CD1c-positive myeloid dendritic cell (primary cell): Measurements from ENCODE around the gene KIF6.
A peak's percentile ranks its signal among the peaks of the same experiment; 100 is the strongest.
"Not testable (repeated sequence)": the region's sequence is repeated elsewhere in the genome, so short reads cannot be mapped to it uniquely, and the experiment has no call there.

Source experiments
- DNase-seq: peaks from one replicate; pipeline ENCODE4 v3.0.0-alpha.2; 2016; ENCODE audit errors: extremely low spot score

KIF6 gene, protein sequence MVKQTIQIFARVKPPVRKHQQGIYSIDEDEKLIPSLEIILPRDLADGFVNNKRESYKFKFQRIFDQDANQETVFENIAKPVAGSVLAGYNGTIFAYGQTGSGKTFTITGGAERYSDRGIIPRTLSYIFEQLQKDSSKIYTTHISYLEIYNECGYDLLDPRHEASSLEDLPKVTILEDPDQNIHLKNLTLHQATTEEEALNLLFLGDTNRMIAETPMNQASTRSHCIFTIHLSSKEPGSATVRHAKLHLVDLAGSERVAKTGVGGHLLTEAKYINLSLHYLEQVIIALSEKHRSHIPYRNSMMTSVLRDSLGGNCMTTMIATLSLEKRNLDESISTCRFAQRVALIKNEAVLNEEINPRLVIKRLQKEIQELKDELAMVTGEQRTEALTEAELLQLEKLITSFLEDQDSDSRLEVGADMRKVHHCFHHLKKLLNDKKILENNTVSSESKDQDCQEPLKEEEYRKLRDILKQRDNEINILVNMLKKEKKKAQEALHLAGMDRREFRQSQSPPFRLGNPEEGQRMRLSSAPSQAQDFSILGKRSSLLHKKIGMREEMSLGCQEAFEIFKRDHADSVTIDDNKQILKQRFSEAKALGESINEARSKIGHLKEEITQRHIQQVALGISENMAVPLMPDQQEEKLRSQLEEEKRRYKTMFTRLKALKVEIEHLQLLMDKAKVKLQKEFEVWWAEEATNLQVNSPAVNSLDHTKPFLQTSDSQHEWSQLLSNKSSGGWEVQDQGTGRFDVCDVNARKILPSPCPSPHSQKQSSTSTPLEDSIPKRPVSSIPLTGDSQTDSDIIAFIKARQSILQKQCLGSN

DNA sequence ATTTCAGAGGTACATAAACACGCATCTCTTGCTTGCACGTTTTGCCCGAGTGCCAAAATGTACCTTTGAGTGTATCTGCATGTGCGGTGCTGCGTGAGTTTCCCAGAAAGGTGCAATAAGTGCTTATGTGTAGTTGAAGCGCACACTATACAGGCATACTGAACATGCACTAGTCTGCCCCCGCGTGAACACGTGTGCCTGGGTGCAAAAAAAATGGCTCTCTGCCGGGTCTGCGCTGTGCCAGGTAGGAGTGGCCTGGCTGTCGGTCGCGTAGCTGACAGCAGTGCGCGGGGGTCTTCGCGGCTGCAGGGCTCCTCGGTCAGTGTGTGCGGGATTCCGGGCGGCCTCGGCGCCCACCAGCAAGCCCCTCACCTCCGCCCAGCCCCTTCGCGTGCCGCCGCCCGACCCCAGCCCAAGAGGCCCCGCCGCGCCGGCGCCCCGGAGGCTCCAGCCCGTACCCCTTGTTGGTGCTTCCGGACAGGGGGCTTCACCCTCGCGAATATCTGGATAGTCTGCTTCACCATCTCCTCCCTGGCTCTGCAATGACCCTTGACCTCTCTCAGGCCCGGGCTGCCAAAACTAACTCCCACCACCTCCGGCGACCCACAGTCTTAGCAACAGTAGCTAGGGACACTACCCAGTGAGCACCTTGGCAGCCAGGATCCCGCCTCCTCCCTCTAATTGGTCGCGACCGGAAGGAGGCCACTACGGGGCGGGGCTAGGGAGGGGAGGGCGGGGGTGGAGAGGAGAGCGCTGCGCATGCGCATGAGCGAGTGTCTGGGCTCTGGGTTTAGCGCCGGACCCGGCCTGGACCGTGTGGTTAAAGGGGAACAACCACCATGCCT is at the start of gene KIF6:
Gene KIF6 (minus strand): TSS at position 622 of the 845 bp plus-strand sequence. CDS start 98 bp downstream, at position 524.
- peak; percentile 93 for DNase-seq

- no peak for DNase-seq
Observed at GRCh38 chr6:39773782-39774181, 48.6 kb upstream of the KIF6 start.

DNA sequence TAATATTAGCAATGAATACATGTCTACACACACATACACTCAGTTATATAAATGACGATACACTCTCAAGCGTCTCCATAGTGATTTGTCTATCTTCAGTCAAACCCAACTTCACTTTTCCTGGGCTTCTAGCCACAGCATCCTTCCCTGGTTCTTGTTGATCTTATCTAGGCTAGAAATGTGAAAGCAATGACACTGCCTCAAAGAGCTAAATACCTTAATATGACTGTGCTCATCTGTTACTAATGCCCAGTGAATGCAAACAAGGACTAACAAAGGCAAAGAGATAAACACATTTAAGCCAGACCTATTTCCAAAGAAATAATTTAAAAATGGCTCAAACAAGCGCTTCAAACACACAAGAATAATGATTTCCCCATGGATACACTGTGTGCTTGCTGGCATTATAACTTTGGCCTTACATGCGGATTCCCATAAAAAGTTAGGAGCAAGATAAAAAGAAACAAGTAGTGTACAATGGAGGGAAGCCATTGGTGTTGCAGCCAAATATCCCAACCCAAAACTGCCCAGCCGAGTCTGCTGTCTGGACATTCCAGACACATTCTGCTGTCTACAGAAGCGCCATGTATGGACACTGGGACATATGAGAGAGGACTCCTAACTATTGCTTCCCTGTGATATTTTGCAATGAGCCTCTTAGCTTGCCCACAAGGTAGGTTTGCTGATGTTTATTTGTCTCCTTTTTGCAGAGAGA is 47.5 kb upstream of the KIF6 start:
- no peak for DNase-seq

DNA sequence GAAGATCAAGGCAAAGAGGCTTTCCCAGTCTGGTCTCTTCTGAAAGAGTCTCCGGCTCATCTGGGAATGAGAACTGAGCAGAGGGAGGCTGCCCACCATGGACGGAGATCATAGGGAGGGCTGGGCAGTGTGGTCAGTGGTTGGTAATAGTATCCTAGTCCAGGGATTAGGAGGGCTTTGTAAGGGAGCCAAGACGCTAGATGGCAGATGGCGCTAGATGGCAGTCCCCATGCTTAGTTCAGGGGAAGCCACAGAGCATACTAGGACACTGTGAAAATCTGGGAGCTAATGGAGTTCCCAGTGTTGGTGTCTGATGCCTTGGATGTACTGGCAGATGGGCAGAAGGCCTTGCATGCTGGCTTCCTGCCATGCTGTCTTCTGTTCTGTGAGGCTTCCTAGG is 45.2 kb upstream of the KIF6 start:
- DNase-seq, result no peak

- no peak for DNase-seq
Observed at GRCh38 chr6:39769012-39769411, 43.8 kb upstream of the KIF6 start.

DNA sequence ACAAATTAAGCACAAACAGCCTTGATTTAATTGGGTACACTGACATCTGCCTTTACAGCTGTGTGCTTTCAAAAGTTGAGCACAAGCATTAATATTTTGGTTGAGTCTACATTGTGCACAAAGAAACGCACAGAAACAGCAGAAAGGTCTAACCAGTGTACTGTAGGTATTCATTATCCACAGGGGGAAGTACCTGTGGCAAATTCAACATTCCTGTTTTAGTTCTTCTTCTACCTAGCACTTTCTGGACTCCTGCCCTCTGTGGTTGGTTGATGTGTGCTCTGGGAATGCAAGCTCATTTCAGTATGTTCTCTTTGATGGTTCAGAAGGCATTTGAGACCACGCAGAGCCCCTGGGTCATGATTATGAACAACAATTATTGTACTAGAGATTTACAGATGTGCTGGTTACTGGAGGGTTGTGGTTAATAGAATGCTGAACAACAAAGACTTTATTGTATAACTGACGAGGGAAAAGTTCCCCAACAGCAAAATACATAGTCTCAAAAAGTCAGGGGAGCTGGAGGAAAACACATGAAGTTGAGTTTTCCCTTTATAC is 40.4 kb upstream of the KIF6 start:
- DNase-seq, result no peak

DNA sequence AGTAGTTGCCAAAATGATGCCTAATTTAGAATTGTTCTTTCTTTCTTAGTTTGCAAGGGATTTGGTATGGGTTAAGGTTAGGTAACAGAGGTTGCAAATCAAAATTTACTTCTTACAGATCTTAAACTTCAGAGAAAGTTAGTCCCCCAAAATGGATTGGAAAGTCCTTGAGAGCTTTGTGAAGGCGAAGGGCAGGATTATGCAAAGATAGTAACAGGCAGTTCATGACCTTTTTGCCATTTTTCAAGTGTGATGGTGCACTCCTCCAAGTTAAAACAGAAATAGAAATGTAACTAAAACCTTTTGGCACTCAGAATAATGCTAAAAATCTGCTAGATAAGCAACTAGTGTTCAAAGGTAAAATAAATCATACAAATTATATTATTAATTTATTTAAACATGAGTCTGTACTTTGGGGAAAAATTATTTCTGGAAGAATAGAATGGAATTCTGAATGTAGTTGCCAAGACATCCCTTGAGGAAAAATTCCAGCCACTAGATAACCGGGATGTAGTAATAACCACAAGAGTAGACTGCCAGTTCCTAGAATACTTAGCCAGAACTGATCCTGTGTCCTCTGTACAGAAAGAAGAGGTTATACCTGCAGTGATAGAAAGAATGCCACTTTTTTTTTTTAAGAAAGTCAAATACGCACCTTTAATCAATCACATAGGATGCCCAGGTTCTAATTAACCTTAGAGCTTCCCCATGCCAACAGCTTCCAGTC is 35.2 kb upstream of the KIF6 start:
- DNase-seq, result no peak

DNA sequence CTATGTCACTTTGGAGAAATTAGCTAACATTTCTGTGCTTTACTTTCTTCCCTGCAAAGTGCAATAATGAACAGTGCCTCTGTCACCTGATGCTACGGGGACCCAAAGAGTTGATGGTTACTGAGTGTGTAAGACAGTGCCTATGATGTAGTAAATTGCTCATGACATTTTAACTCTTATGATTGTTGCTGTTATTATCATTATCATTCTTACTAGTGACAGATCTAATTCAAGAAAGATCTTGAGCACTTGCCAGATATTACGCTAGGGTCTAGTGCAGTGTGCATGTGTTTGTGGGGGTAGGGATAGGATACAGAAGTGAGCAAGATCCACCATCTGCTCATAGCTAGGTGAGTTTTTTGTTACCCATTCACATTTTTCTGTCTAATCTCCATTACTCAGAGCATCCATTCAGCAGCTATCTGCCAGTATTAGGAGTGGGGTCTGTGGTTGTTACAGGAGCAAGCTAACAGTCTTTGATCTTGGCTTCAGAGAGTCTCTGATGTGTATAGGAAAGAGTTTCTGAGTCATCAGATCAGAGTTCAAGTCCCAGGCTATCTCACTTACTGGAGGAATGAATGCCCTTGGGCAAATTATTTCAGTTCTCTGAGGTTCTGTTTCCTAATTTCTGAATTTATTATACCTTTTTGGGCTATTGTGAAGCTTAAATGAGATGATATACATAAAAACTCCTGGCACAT is 33.8 kb upstream of the KIF6 start:
- DNase-seq, result no peak

GRCh38 chr6:39756582-39756981 is 31.4 kb upstream of the KIF6 start:
- DNase-seq, result no peak

DNA sequence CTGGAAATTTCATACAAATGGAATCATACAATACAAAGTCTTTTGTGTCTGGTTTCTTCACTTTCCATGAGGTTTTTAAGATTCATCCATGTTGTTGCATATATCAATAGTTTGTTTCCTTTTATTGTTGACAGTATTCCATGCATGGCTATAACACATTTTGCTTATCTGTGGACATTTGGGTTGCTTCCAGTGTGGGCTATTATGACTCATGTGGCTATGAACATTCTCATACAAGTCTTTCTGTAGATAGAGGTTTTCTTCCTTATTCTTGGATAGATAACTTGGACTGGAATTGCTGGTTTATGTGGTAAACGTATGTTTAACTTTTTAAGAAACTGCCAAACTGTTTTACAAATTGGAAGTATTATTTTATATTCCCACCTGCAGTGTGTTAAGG is 30.0 kb upstream of the KIF6 start:
- no peak for DNase-seq

DNA sequence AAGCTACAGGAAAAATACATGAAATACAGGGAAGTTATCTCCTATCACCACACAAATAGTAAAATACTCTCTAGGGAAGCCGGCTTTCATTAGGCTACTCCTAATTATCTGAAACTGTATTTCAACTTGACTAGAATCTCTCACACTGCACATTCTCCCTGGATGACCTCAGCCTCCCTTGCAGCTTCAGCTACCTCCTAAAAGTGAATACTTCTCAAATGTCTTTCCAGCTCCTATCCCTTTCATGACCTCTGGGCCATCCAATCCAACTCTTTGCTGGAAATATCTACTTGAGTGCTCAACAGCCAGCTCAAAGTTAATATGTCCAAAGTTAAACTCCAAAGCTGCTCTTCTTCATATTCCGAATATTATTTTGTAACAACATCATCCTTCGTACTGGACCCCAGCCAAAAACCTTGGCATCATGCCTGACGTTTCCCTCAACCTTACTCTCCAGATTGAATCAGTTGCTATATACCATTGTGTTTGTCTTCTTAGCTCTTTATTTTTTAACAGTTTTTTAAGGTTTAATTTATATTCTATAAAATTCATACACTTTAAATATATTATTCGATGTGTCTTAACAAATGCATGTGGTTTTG is 29.4 kb upstream of the KIF6 start:
- DNase-seq, result no peak

GRCh38 chr6:39753725-39754045 is 28.5 kb upstream of the KIF6 start:
- DNase-seq, result no peak

DNA sequence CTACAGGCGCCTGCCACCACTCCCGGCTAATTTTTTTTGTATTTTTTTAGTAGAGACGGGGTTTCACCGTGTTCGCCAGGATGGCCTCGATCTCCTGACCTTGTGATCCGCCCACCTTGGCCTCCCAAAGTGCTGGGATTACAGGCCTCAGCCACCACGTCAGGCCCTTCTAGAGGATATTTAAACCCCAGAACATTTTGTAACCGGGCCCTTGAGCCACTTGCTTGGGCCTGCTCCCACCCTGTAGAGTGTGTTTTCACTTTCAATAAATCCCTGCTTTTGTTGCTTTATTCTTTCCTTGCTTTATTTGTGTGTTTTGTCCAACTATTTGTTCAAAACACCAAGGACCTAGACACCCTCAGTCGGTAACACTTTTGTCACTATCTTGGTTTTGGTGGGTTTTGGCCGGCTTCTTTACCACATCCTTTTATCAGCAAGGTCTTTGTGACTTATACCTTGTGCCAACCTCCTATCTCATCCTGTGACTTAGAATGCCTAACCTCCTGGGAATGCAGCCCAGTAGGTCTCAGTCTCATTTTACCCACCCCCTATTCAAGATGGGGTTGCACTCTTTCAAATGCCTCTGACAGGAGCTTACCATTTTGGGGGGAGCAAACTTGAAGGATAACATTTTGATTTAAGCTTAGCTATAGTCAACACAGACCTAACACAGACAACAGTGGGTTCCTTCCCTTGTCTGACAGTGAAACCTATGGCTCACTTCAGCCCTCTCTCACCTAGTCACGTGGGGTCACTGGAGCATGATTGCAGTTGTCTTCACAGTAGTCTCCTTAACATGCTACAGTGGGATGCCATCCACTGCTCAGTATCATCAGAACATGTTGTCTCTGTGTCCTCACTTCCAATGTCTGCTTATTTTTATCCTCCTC is 27.9 kb upstream of the KIF6 start:
- no peak for DNase-seq

GRCh38 chr6:39746795-39747194 is 21.6 kb upstream of the KIF6 start:
- no peak for DNase-seq

DNA sequence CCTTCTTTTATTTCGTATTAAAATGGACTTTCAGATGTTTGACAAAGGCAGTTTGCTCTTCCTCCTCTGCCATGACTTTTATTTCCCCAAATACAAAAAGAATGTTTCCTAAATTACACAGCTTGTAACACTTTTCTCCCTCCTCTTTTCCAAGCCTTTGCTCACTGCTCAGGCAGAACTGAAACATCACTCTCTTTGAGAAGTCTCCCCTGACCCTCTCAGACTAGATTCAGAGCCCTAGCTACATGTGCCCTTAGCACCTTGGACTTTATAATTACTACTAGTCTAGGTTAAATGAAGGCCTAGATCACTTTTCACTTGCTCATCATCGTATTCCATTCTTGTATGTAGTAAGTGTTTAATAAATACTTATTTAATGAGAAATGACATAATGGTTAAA is 8.5 kb upstream of the KIF6 start:
- no peak for DNase-seq

DNA sequence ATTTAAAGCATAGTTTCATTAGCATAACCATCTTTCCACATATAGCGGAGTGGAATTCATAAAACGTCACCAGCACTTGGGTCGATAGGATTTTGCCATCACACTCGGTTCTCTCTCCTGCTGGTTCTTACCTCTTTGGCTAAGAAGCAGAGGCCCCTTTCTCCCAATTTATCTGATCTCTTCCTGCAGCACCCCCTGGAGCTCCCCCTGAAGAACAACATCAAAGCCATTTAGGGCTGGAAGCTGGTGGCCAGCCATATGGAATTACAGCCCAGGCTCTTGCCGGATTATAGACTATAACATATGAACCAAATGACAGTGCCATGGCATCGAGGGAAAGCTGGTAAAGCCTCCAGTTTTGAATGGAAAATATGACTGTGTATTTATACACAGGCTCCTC is 6.4 kb upstream of the KIF6 start:
- no peak for DNase-seq

GRCh38 chr6:39729945-39730344 is 4.7 kb upstream of the KIF6 start:
- DNase-seq, result no peak

- DNase-seq, result no peak
Observed at GRCh38 chr6:39725632-39725997, 407 bp upstream of the KIF6 start.

DNA sequence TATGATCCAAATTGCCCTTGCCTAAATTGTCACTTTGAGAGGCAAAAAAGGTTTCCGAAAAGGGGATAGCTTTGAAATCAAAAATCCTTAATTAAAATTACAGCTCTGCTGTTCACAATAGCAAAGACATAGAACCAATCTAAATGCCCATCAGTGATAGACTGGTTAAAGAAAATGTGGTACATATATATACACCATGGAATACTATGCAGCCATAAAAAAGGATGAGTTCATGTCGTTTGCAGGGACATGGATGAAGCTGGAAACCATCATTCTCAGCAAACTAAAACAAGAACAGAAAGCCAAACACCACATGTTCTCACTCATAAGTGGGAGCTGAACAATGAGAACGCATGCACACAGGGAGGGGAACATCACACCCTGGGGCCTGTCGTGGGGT is 1.9 kb downstream of the KIF6 start:
- DNase-seq, result not testable (repeated sequence)
